Measurements from ENCODE around the gene DCDC2C.

- TF ChIP-seq EZH2 (IDR thresholded peaks at IDR 0.05; ENCODE audit: borderline replicate concordance, low read depth, low read length, severe bottlenecking) (no peak), POLR2AphosphoS5 (IDR thresholded peaks at IDR 0.05; ENCODE audit: insufficient read depth, low read depth, low read length) (no peak), CTCF (IDR thresholded peaks at IDR 0.05; ENCODE audit: extremely low read depth in 1 of 2, insufficient read depth in 1 of 2, low read depth in 1 of 2, low read length in 2 of 2) (no peak)
These were observed 76.2 kb downstream of the DCDC2C start for GRCh38 chr2:3779496-3780049.
